ENCODE data around the gene FBXO47.
A peak's percentile ranks its signal among the peaks of the same experiment; 100 is the strongest.

The FBXO47 gene

DNA sequence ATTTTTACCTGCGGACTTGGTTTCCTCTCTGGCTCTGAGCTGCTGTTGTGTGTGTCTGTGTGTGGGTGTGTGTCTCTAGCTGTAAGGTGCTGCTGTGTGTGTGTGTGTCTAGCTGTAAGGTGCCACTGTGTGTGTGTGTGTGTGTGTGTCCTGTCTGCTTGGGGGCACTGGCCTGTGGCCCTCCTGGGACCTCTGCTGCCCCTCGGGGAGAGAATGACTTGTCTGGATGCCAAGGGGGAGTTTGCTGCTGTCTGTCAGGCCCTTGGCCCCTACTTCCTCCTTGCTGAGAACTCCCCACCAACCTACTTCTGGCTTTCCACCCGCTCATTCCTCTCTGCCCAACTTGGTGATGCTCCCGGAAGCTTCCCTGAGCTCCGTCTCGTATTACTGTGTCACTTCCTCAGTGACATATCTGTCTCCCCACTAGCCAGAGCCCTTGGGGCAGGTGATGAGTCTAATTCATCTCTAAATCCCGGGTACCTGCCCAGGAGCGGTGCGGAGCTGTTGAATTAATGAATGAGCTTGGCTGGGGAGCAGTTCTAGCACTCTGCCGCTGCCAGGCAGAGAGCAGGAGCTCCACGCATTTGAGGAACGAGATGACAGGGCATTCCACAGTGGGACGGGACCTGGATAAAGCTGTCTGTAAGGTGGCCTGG lies 45.3 kb downstream of the FBXO47 start:
- Histone ChIP-seq H3K27ac (no peak overlapping the region), H3K9me3 (ENCODE audit: severe bottlenecking) (no peaks in the 10 kb centered on the region), H3K36me3 (0 out of 2 replicates have a peak, but pooled peaks cover 3% of the 10 kb centered on the region), H3K27me3 (ENCODE audit: insufficient read depth, low read depth, severe bottlenecking) (no peaks in the 10 kb centered on the region), H3K4me3 (ENCODE audit: low read depth, low read length) (no peak overlapping the region)
- TF ChIP-seq, protein P1, sequence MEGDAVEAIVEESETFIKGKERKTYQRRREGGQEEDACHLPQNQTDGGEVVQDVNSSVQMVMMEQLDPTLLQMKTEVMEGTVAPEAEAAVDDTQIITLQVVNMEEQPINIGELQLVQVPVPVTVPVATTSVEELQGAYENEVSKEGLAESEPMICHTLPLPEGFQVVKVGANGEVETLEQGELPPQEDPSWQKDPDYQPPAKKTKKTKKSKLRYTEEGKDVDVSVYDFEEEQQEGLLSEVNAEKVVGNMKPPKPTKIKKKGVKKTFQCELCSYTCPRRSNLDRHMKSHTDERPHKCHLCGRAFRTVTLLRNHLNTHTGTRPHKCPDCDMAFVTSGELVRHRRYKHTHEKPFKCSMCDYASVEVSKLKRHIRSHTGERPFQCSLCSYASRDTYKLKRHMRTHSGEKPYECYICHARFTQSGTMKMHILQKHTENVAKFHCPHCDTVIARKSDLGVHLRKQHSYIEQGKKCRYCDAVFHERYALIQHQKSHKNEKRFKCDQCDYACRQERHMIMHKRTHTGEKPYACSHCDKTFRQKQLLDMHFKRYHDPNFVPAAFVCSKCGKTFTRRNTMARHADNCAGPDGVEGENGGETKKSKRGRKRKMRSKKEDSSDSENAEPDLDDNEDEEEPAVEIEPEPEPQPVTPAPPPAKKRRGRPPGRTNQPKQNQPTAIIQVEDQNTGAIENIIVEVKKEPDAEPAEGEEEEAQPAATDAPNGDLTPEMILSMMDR (IDR thresholded peaks at IDR 0.05; ENCODE audit: low read depth, low read length): no peak
- no peak for DNase-seq

DNA sequence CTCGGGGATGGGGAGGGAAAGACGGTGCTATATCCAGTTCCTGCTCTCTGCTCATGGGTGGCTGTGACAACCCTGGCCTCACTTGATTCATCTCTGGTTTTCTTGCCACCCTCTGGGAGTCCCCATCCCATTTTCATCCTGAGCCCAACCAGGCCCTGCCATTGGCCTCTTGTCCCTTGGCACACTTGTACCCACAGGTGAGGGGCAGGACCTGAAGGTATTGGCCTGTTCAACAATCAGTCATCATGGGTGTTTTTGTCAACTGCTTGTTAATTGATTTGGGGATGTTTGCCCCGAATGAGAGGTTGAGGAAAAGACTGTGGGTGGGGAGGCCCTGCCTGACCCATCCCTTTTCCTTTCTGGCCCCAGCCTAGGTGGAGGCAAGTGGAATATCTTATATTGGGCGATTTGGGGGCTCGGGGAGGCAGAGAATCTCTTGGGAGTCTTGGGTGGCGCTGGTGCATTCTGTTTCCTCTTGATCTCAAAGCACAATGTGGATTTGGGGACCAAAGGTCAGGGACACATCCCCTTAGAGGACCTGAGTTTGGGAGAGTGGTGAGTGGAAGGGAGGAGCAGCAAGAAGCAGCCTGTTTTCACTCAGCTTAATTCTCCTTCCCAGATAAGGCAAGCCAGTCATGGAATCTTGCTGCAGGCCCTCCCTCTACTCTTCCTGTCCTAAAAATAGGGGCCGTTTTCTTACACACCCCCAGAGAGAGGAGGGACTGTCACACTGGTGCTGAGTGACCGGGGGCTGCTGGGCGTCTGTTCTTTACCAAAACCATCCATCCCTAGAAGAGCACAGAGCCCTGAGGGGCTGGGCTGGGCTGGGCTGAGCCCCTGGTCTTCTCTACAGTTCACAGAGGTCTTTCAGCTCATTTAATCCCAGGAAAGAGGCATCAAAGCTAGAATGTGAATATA lies 46.6 kb downstream of the FBXO47 start:
- Histone ChIP-seq H3K27me3 (ENCODE audit: insufficient read depth, low read depth, severe bottlenecking) (no peaks in the 10 kb centered on the region), H3K27ac (no peak overlapping the region), H3K36me3 (peaks cover 7% of the 10 kb centered on the region), H3K4me3 (ENCODE audit: low read depth, low read length) (no peak overlapping the region), H3K9me3 (ENCODE audit: severe bottlenecking) (no peaks in the 10 kb centered on the region)
- DNase-seq: no peak
- TF ChIP-seq, protein P1 (IDR thresholded peaks at IDR 0.05; ENCODE audit: low read depth, low read length): no peak

DNA sequence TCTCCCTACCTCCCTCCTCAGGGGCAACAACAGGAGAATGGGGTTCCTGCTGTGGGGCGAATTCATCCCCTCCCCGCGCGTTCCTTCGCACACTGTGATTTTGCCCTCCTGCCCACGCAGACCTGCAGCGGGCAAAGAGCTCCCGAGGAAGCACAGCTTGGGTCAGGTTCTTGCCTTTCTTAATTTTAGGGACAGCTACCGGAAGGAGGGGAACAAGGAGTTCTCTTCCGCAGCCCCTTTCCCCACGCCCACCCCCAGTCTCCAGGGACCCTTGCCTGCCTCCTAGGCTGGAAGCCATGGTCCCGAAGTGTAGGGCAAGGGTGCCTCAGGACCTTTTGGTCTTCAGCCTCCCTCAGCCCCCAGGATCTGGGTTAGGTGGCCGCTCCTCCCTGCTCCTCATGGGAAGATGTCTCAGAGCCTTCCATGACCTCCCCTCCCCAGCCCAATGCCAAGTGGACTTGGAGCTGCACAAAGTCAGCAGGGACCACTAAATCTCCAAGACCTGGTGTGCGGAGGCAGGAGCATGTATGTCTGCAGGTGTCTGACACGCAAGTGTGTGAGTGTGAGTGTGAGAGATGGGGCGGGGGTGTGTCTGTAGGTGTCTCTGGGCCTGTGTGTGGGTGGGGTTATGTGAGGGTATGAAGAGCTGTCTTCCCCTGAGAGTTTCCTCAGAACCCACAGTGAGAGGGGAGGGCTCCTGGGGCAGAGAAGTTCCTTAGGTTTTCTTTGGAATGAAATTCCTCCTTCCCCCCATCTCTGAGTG lies 47.7 kb downstream of the FBXO47 start:
- TF ChIP-seq, protein P1 (IDR thresholded peaks at IDR 0.05; ENCODE audit: low read depth, low read length): no peak
- no peaks in the 10 kb centered on the region for H3K9me3 ChIP-seq (ENCODE audit: severe bottlenecking)
- peaks cover 12% of the 10 kb centered on the region for H3K36me3 ChIP-seq
- H3K27ac ChIP-seq: no peak overlapping the region
- H3K4me3 ChIP-seq (ENCODE audit: low read depth, low read length): no peak overlapping the region
- DNase-seq: no peak
- no peaks in the 10 kb centered on the region for H3K27me3 ChIP-seq (ENCODE audit: insufficient read depth, low read depth, severe bottlenecking)

DNA sequence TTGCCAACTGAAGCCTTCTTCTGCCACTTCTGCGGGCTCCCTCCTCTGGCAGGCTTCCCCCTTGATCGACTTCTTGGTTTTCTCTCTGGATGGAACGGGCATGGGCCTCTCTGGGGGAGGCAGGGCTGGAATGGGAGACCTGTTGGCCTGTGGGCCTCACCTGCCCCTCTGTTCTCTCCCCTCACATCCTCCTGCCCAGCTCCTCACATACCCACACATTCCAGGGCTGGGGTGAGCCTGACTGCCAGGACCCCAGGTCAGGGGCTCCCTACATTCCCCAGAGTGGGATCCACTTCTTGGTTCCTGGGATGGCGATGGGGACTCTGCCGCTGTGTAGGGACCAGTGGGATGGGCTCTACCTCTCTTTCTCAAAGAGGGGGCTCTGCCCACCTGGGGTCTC lies 48.3 kb downstream of the FBXO47 start:
- no peak for DNase-seq
- no peak overlapping the region for H3K27ac ChIP-seq
- H3K9me3 ChIP-seq (ENCODE audit: severe bottlenecking): no peaks in the 10 kb centered on the region
- TF ChIP-seq, protein P1 (IDR thresholded peaks at IDR 0.05; ENCODE audit: low read depth, low read length): no peak
- no peak overlapping the region for H3K4me3 ChIP-seq (ENCODE audit: low read depth, low read length)
- H3K36me3 ChIP-seq: peaks cover 12% of the 10 kb centered on the region
- H3K27me3 ChIP-seq (ENCODE audit: insufficient read depth, low read depth, severe bottlenecking): no peaks in the 10 kb centered on the region

DNA sequence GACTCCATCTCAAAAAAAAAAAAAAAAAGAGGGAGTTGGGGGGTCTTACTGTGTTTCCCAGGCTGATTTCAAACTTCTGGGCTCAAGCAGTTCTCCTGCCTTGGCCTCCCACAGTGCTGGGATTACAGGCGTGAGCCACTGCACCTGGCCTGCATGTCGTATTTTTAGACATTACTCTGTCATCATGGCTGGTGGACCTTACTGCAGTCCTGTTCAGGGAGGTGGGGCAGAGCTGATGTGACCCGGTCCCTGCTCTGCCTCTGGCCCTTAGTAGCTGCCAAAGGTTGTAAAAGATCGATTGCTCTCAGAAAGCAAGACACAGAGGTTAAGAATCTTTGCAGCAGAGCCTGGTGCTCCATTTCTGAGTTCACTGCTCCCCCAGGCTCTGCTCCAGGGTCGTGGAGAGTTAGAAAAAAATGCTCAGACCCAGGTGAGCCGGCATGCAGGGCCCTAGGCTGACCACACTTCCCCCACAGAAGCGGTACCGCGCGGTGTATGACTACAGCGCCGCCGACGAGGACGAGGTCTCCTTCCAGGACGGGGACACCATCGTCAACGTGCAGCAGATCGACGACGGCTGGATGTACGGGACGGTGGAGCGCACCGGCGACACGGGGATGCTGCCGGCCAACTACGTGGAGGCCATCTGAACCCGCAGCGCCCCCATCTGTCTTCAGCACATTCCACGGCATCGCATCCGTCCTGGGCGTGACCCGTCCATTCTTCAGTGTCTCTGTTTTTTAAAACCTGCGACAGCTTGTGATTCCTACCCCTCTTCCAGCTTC lies 48.9 kb downstream of the FBXO47 start:
- 0 out of 2 replicates have a peak overlapping the region, but pooled peaks have one; percentile 1 for H3K27ac ChIP-seq
- H3K36me3 ChIP-seq: peaks cover 12% of the 10 kb centered on the region
- H3K27me3 ChIP-seq (ENCODE audit: insufficient read depth, low read depth, severe bottlenecking): no peaks in the 10 kb centered on the region
- TF ChIP-seq, protein P1 (IDR thresholded peaks at IDR 0.05; ENCODE audit: low read depth, low read length): peak; percentile 87
- peak; percentile 78 for DNase-seq
- H3K9me3 ChIP-seq (ENCODE audit: severe bottlenecking): no peaks in the 10 kb centered on the region
- H3K4me3 ChIP-seq (ENCODE audit: low read depth, low read length): no peak overlapping the region
